Activated CD8-positive, alpha-beta memory T cell treated with anti-CD3 and anti-CD28 coated beads, Interleukin-2, amount 50 U/mL, for 24 hours (primary cell): ENCODE results near the gene AFAP1L2.

Source experiments
- DNase-seq: peaks from one replicate; pipeline ENCODE4 v3.0.0-alpha.2; 2020; ENCODE audit errors: extremely low read depth

AFAP1L2 gene

GRCh38 chr10:114288424-114289095 lies 115.7 kb downstream of the AFAP1L2 start:
- DNase-seq, result no peak

GRCh38 chr10:114286921-114287320 lies 117.4 kb downstream of the AFAP1L2 start:
- DNase-seq, result no peak

- DNase-seq, result no peak
Measured at GRCh38 chr10:114285961-114286441, 118.3 kb downstream of the AFAP1L2 start.

GRCh38 chr10:114284346-114285071 lies 119.8 kb downstream of the AFAP1L2 start:
- no peak for DNase-seq

GRCh38 chr10:114283535-114284234 lies 120.6 kb downstream of the AFAP1L2 start:
- DNase-seq, result no peak

GRCh38 chr10:114283091-114283490 lies 121.2 kb downstream of the AFAP1L2 start:
- DNase-seq, result no peak

GRCh38 chr10:114282526-114282925 lies 121.8 kb downstream of the AFAP1L2 start:
- DNase-seq, result no peak

- DNase-seq, result no peak
Measured at GRCh38 chr10:114281461-114281860, 122.8 kb downstream of the AFAP1L2 start.

GRCh38 chr10:114281006-114281405 lies 123.3 kb downstream of the AFAP1L2 start:
- DNase-seq, result no peak

GRCh38 chr10:114279901-114280644 lies 124.2 kb downstream of the AFAP1L2 start:
- no peak for DNase-seq

- no peak for DNase-seq
Measured at GRCh38 chr10:114279289-114279688, 125.0 kb downstream of the AFAP1L2 start.

- DNase-seq, result no peak
Measured at GRCh38 chr10:114278884-114279191, 125.5 kb downstream of the AFAP1L2 start.

- no peak for DNase-seq
Measured at GRCh38 chr10:114278140-114278883, 126.0 kb downstream of the AFAP1L2 start.

GRCh38 chr10:114276671-114277070 lies 127.6 kb downstream of the AFAP1L2 start:
- no peak for DNase-seq

- no peak for DNase-seq
Measured at GRCh38 chr10:114276066-114276465, 128.2 kb downstream of the AFAP1L2 start.

- no peak for DNase-seq
Measured at GRCh38 chr10:114274616-114275453, 129.5 kb downstream of the AFAP1L2 start.

- DNase-seq, result no peak
Measured at GRCh38 chr10:114273910-114274309, 130.4 kb downstream of the AFAP1L2 start.

GRCh38 chr10:114272696-114273095 lies 131.6 kb downstream of the AFAP1L2 start:
- no peak for DNase-seq

GRCh38 chr10:114271779-114272167 lies 132.5 kb downstream of the AFAP1L2 start:
- DNase-seq, result no peak

- DNase-seq, result no peak
Measured at GRCh38 chr10:114271075-114271778, 133.1 kb downstream of the AFAP1L2 start.
